HFF-Myc (cell line): ENCODE results near the gene SLC13A4.

Experiments
- DNase-seq: peaks from one replicate; pipeline ENCODE4 v3.0.0-alpha.2; 2011; ENCODE audit warnings: low read depth; ENCODE audit errors: extremely low read depth
- H3K4me3 ChIP-seq: replicated peaks from 2 replicates; pipeline ENCODE4 v1.5.1; 2011; ENCODE audit warnings: low read depth, mild to moderate bottlenecking, control low read depth, low read length
- CTCF ChIP-seq: IDR thresholded peaks from 2 replicates; pipeline ENCODE4 v1.5.1; 2012; ENCODE audit warnings: mild to moderate bottlenecking, low read depth, low read length, control low read depth; ENCODE audit errors: missing control alignments

Gene SLC13A4

GRCh38 chr7:135719688-135720087 is 8.3 kb downstream of the SLC13A4 start:
- TF ChIP-seq CTCF = no peak
- H3K4me3 ChIP-seq = no peak overlapping the region
- DNase-seq = no peak

DNA sequence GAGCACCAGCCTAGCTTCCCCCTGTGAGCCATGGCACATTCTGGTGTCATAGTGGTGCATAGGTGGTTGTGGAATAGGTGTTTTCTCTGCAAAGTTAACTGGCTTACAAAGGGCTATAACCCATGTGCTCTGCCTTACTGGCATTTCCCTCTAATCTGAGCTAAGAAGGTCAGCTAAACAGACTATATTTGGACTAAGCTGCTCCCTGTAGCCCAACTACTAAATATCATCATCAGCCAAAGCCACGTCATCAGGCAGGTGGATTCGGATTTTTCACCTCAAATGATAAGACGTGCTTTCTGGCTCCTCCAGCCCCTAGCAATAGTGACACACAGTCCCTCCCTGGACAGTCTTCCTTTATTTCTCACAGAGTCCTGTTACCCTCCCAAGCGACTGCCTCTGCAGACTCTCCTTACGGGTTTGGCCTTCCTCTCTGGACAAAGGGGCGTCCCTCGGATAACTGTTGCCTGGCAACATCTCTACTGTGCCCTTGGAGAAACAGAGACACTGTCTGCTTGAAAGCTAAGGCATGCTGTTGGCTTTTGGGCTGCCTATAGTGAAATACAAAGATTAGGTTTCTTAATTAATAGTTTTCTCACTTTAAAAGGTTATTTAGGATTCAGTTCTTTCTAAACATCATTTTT is 9.1 kb downstream of the SLC13A4 start:
- H3K4me3 ChIP-seq = no peak overlapping the region
- TF ChIP-seq CTCF = no peak
- no peak for DNase-seq

GRCh38 chr7:135718219-135718618 is 9.8 kb downstream of the SLC13A4 start:
- DNase-seq = no peak
- TF ChIP-seq CTCF = no peak
- H3K4me3 ChIP-seq = no peak overlapping the region

- no peak for TF ChIP-seq CTCF
- DNase-seq = no peak
Measured at GRCh38 chr7:135717693-135718092, 10.3 kb downstream of the SLC13A4 start.

GRCh38 chr7:135716677-135717238 is 11.2 kb downstream of the SLC13A4 start:
- no peak overlapping the region for H3K4me3 ChIP-seq
- TF ChIP-seq CTCF = no peak
- DNase-seq = peak; percentile 91

More at GRCh38 chr7:135717693-135718092, 10.3 kb downstream of the SLC13A4 start:
- H3K4me3 ChIP-seq = no peak overlapping the region

- DNase-seq = no peak
- no peak overlapping the region for H3K4me3 ChIP-seq
- TF ChIP-seq CTCF = no peak
Measured at GRCh38 chr7:135715673-135716072, 12.3 kb downstream of the SLC13A4 start.
